GM18507 (cell line): ENCODE results near the gene OR5K2.

Source experiments
- DNase-seq: peaks from one replicate; pipeline ENCODE4 v3.0.0; 2011; ENCODE audit warnings: low read depth; ENCODE audit not compliant: insufficient read length; ENCODE audit errors: extremely low spot score
- FAIRE-seq: peaks from 2 replicates; lab custom pipeline; 2011; peaks lifted over from hg19 to GRCh38; lab: Jason Lieb, UNC

The OR5K2 gene

DNA sequence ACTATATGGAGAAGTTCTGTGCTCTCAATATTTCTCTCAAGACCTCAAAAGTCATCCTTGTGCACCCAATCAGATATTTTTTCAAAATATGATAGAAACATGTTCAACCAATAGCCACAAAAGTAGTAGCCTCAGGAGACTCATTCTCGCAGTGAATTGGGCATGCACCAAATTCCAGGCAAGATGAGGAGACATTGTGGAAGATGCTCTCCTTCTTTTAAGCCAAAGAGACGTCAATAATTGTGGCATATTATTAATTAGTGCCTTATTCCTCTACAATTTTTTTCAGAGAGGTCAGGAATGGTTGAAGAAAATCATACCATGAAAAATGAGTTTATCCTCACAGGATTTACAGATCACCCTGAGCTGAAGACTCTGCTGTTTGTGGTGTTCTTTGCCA lies at the start of gene OR5K2:
Gene OR5K2 (plus strand): TSS at position 301 of the 400 bp plus-strand sequence. CDS start 0 bp downstream, at position 301.
- FAIRE-seq, result no peak

DNA sequence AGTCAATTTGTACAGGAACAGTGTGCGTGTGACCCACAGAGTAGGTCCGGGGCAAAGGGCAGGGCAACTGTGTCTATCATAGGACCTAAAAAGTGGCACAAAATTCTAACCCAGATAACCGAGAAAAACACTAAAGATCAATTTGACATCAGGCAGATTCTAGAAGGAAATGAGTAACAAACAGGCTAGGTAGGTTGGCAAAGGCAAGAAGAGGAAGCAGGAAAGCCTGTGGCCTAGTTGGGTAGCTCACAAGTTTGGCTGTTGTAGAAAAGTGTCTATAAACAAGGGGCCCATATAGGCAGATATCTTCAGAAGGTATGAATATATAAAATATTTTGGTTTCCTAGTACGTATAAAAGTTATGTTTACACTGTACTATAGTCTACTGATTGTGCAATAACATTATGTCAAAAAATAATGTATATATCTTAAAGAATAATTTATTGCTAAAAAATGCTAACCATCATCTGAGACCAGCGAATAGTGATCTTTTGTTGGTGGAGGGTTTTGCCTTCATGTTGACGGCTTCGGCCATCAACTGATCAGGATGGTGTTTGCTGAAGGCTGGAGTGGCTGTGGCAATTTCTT lies 47.8 kb upstream of the OR5K2 start:
- FAIRE-seq (no peak), DNase-seq (no peak)

More for the DNA sequence above, at the start of gene OR5K2:
- DNase-seq, result no peak

DNA sequence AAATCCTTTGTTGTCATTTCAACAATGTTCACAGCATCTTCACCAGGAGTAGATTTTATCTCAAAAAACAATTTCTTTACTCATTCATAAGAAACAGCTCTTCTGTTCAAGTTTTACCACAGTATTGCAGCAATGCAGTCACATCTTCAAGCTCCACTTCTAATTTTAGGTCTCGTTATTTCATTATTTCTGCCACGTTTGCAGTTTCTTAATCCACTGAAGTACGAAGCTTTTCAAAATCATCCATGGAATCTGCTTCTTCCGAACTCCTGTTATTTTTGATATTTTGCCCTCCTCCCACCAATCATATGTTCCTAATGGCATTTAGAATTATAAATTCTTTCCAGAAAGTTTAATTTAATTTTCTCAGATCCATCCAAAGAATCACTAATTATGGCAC lies 47.1 kb upstream of the OR5K2 start:
- no peak for FAIRE-seq
- no peak for DNase-seq

DNA sequence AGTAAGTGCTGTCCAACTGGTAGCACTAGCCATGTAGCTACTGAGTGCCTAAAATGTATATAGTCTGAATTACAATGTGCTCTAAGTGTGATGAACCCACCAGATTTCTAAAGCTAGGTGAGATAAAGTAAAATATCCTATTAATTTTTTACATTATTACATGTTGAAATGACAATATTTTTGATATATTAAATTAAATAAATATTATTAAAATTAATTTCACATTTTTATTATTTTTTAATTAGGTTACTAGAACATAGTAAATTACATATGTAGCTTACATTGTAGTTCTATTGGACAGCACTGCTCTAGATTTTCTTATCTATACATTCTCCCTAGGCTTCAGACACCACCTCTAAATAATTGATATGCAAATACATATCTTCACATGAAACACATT lies 43.7 kb upstream of the OR5K2 start:
- FAIRE-seq (no peak), DNase-seq (no peak)

DNA sequence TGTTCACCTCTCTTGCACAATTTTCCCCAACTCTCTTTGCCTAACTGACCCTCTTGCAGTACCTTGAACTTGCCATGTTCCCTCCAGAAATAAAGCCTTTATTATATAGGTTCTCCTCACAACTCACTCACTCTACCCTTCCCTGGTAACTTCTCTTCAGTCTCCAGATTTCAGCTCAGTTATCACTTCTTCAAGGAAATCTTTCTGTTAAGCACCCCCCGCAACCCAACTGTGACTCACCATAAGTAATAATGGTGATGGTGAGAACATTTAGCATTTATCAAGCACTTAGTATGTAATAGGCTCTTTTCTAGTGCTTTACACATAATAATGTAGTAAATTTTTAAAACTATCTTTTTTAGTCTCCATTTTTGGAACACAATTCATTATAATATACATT lies 42.6 kb upstream of the OR5K2 start:
- DNase-seq (no peak), FAIRE-seq (no peak)

DNA sequence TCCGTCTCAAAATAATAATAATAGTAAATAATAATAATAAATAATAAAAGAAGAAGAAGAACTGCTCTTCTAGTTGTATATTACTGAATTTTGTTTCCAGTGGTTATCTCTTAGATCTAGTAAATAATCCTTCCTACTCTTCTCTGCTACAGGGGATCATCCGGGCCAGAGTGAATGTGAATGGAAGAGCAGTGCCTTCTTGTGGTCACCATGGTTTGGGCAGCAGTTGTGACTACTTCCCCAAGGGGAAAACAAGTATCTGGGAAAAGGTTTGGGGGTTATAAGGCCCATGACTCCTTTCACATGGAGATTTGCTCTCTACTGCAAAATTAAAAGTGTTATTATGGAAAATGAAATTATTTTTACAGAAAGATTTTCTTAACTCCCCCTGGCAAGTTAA lies 39.9 kb upstream of the OR5K2 start:
- no peak for FAIRE-seq
- DNase-seq, result no peak

DNA sequence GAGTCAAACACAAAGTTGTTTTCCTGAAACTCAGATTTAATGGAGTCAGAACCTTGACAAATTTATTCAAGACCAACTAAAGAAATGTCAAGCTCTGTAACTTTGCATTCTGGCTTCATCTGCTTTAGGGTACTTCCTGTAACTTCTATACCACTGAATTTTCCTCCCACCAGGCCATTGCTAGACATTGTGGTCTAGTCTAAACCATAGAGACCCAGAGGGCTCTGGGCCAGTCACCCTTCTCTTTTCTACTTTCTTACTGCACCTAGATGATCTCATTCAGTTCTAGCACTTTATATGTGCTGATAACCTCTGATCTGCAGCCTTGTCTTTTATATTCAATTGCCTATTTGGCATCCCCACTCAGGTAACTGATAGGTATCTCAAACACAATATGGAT lies 37.3 kb upstream of the OR5K2 start:
- no peak for FAIRE-seq
- no peak for DNase-seq

DNA sequence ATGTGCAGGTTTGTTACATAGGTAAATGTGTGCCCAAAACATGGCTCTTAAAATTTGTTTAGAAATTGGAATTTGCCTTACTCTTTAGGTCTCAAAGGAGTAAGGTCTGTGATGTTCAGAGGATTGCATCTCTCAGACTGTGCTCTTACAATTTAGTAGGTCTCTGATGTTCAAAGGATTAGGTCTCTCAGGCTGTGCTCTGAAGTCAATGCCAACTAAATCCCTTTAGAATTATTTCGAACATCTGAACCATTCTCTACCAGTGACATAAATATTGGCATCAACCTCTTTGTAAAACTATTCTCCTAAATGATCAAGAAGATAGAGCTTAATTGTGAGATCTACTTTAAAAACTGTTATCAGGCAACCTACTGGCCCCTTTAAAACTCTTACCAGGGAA lies 34.6 kb upstream of the OR5K2 start, which contains the start of gene OR5K1:
Gene OR5K1 (plus strand): TSS at position 301 of the 400 bp plus-strand sequence. CDS start 6,376 bp downstream, outside the sequence.
- DNase-seq, result no peak
- no peak for FAIRE-seq

DNA sequence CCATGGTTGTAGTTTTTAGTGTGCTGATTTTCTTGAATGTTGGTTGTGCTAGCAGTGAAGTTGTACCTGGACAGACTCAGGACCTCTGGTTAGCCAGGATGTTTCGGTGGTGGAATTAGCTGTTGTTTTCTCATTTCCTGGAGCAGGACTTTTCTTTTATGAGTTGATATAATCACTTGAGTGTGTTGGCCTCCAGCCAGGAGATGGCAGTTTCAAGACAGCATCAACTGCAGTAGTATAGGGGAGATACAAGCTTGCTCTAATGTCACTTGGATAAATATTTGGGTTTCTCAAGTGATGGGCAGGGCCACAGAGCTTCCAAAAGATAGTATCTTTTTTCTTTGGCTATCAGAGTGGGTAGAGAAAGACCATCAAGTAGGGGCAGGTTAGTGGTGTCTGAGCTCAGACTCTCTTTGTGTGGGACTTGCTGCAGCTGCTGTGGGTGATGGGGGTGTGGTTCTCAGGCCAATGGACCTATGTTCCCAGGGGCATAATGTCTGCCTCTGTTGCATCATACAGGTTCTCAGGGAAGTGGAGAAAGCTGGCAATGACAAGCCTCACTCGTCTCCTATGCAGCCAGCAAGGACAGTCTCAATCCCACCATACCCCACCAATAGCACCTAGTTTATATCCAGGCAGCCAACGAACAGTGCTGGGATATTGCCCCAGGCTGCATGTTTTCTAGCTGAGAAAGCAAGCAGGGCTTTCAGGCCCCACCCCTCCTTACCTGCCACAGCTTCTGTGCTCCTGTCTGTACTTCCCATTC lies 14.6 kb upstream of the OR5K2 start:
- DNase-seq (no peak), FAIRE-seq (no peak)

DNA sequence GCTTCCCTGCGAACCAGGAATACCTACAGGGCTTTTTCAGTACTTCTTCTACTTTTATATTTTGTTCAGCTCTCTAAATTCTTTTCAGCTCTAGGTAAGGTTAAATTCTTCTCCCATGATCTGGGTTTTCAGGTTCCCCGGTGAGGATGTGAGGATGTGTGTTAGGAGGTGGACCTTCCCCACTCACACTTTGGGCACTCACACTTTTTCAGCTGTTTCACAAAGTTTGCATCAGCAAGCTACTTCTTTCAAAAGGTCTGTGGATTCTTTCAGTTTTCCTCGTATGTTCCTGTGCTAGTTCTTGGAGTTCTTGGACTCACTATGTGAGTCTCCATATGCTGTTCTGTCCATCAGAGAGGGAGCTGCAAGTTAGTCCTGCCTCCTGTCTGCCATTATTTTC lies 13.9 kb upstream of the OR5K2 start:
- DNase-seq (no peak), FAIRE-seq (no peak)

DNA sequence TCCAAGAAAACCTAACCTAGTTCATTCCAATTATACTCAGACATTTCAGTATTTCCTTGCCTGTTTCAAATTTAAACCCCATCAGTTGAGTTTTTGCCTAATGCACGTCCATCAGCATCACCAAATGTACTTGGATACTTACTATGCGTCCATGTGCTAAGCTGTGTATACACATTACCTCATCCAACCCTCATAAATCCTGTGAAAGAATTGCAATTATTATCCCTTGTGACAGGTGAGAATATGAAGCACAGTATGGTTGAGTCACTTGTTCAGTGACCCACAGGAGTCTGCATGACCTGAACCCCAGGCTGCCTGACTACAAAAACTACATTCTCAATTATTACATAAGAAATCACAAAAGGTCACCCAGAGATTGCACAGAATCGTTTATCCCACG lies 2.5 kb downstream of the OR5K2 start:
- no peak for FAIRE-seq
- no peak for DNase-seq

DNA sequence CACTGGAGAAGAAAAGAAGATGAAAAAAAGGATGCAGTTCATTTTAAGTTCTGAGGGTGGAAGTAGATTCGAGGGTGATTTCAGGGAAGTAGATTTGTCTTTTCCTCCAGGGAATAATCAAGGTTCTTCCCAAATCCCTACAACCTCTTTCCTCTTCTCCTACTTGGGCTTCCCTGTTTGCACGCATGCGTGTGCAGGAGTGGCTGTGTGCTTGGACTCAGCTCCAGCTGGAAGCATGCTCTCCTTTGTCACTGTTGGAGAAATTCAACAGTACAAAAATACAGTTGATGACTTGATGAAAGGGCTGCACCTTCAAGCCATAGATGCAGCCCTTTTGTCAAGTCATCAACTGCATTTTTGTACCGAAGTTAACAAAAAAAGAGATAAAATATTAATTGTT lies 3.8 kb downstream of the OR5K2 start:
- FAIRE-seq, result peak; percentile 29
- no peak for DNase-seq

DNA sequence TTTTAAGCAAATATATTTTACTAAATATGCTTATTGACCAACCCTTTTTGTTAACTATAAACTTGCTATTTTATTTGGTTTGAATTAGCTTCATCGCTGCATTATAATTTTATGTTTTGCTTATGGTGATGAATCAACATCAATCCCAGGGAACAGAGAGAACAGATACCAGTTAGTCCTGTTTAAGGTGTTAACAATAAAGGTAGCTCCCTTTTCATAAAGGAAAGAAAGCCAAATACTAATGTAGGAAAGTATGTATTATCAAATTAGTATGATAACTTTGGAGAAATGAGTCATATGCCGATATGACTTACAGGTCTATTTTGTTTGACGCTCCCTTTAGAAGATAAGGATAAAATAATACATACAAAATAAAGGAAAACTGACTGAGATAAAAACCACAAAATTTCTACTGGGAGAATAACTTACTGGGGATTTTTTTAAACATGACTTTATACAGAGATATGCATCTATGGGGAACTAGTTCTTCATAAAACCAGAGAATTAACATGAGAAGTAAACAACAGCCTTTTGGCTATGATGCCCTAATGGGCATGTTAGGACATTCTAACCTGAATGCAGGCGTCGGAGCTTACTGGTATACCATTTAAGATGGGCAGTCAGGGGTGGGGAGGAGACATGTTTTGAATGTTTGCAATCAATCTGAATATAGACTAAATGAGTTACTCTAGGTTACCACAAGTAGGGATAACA lies 4.5 kb downstream of the OR5K2 start:
- FAIRE-seq (no peak), DNase-seq (no peak)

DNA sequence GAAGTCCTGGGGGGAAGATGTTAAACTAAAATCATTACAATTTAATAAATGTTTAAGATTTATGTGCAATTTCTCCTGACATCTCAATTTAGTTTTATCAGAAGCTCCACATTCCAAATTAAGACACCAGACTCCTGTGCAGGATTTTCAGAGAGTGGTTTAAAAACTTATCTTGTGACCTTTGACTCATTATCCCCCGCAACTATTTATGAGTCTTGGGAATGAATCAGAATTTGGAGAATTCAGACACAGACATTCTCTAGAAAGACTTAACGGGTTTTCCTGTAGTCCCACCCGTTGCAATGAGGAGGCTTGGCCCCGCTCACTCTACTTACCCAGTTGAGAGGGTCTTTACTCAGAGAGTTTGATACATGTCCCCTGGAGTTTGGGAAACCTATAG lies 7.1 kb downstream of the OR5K2 start:
- FAIRE-seq (no peak), DNase-seq (no peak)

DNA sequence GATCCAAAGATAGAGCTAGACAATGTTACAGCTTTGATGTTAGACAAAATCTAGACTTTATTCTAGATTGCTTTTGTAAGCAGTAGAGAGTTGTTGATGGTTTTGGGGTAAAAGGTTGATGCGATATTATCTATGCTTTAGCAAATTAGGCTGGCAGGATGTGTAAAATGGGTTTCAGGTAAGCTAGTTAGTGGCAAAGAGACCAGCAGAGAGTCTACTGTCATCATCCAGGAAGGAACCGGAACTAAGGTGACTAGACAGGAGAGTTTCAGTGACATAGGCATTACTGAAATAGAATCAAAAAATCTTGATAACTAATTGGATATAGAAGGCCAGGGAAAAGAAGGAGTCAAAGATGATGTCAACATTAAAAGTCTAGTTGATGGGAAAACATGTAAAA lies 11.1 kb downstream of the OR5K2 start:
- FAIRE-seq, result no peak
- no peak for DNase-seq

DNA sequence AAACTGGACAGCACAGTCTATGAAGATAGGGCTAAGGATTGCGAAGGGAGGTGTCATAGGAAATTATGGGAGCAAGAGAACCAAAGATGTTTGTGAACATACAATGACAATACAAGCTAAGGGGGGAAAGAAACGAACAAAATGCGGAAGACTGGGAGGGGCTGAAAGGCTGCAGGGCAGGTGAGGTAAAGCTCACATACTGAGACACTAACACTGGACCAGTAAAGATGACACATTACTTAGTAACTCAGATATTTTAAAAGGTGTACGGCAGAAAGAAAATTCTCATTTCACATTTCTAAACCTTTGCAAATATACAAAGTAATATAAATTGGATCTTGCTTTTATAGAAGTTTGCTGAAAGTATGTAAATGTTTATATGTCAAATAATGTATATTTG lies 15.1 kb downstream of the OR5K2 start:
- DNase-seq (no peak), FAIRE-seq (no peak)

DNA sequence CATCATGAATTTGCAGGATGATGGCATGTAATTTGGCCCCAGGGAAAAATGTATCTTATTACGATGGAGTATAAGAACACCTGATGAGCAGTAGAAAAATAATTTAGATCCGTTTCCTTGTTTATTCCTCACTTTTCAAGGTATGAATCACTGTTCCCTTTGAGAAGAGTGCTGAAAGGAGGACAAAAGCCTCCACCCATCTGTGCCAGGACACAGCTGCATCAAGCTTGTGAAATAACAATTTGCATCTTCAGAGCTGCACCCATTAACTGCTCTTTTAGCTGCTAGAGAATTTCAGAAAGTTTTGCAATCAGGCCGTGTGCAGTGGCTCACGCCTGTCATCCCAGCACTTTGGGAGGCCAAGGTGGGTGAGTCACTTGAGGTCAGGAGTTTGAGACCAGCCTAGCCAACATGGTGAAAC lies 15.6 kb downstream of the OR5K2 start:
- DNase-seq (no peak), FAIRE-seq (no peak)

DNA sequence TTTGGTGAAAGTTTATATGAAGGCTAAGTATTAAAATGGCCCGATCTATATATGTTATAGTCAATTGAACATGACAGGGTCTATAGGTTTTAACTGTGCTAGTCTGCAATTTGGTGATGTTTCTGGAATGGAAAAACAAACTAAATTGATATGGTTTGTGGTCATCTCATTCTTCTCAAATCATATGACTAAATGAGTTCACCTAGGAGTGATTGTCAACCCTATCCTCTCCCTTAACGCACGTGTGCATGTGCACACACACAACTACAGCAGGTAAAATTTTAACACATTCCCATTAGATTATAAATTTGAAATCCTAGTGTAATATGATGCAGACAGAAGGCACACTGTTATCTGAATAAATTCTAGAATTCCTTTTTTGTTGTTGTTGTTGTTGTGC lies 16.3 kb downstream of the OR5K2 start:
- DNase-seq (no peak), FAIRE-seq (no peak)

DNA sequence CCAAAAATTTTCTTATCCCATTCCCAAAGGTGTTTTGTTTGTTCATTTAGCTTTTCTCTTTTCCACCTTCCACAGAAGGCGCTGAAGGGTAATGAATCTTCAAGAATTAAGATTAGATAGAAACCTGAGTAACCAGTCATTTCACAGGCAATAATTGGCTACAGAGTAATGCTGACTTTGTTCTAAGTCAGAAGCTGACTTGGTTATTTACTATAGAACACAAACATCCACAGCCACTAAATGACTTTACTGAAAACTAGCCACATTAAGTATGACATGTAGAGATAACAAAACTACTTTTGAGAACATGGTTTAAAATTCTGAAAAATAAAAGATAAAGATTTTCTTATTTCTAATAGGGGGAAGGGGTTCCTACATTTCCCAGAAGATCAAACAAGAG lies 17.5 kb downstream of the OR5K2 start:
- FAIRE-seq, result no peak
- no peak for DNase-seq

DNA sequence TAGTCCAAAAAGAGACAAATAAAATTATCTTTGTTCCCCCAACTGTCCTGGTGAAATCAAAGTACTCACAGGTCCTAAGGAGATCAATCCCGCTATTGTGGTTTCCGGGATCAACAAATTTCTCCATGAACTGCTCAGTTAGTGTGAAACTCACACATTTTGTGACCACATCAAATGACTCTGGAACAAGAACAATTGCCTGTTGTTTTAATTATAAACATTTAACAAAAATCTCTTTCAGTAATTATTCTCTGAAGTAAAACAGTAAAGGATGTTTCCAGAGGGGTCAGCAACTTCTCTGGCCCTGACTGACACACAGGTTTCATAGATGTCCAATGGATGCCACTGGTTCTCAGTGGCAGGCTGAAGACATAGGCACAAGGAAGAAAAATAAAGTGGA lies 21.3 kb downstream of the OR5K2 start:
- no peak for FAIRE-seq
- no peak for DNase-seq

DNA sequence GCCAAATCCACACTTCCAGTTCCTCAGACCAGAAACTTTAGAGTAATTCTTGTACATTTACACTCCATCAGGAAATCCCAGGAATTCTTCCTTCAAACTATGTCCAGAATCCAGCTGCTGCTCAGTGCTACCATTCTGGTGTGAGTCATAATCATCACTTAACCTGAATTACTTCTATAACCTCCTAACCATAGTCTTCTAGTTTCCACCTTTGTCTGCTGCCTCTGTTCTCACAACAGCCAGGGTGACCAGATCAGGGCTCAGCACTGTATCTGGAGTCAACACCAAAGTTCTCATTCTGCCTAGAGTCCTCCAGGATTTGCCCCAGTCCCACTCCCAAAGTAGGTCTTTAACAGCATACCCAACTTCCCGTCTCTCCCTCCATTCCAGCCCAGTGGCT lies 21.9 kb downstream of the OR5K2 start:
- FAIRE-seq, result peak; percentile 5
- no peak for DNase-seq
